ENCODE measurements around the gene IL17F.

Gene IL17F

GRCh38 chr6:52230685-52231084 is 13.6 kb downstream of the IL17F start:
- no peak overlapping the region for H3K4me3 Mint-ChIP-seq
- H3K27ac Mint-ChIP-seq, result peak overlapping the region in 1 of 3 experiments; percentile 47
- no peaks in the 10 kb centered on the region for H3K36me3 Mint-ChIP-seq (ENCODE audit: low read depth)
- no peaks in the 10 kb centered on the region for H3K27me3 Mint-ChIP-seq (ENCODE audit: low read depth)
- no peaks in the 10 kb centered on the region for H3K9me3 Mint-ChIP-seq
- no peak for TF ChIP-seq CTCF (IDR thresholded peaks at IDR 0.05; ENCODE audit: unreplicated experiment in 3 of 3)
- peaks cover 31% of the 10 kb centered on the region for H3K4me1 Mint-ChIP-seq

- H3K9me3 Mint-ChIP-seq, result no peaks in the 10 kb centered on the region
- H3K27ac Mint-ChIP-seq, result peak overlapping the region; percentile 81 to 87 (median 85)
- H3K36me3 Mint-ChIP-seq (ENCODE audit: low read depth), result no peaks in the 10 kb centered on the region
- H3K4me3 Mint-ChIP-seq, result no peak overlapping the region
- peaks cover 23% of the 10 kb centered on the region for H3K4me1 Mint-ChIP-seq
- no peak for TF ChIP-seq CTCF (IDR thresholded peaks at IDR 0.05; ENCODE audit: unreplicated experiment in 3 of 3)
- H3K27me3 Mint-ChIP-seq (ENCODE audit: low read depth), result no peaks in the 10 kb centered on the region
These were observed 16.8 kb downstream of the IL17F start for GRCh38 chr6:52227495-52227894.

GRCh38 chr6:52221302-52221701 is 23.0 kb downstream of the IL17F start:
- Mint-ChIP-seq H3K9me3 (no peaks in the 10 kb centered on the region), H3K4me1 (no peaks in the 10 kb centered on the region), H3K27me3 (ENCODE audit: low read depth) (no peaks in the 10 kb centered on the region), H3K27ac (no peak overlapping the region), H3K4me3 (no peak overlapping the region), H3K36me3 (ENCODE audit: low read depth) (no peaks in the 10 kb centered on the region)
- TF ChIP-seq CTCF (IDR thresholded peaks at IDR 0.05; ENCODE audit: unreplicated experiment in 3 of 3), result no peak

GRCh38 chr6:52217761-52218160 is 26.5 kb downstream of the IL17F start:
- H3K27me3 Mint-ChIP-seq (ENCODE audit: low read depth), result no peaks in the 10 kb centered on the region
- no peaks in the 10 kb centered on the region for H3K9me3 Mint-ChIP-seq
- no peak overlapping the region for H3K4me3 Mint-ChIP-seq
- no peaks in the 10 kb centered on the region for H3K36me3 Mint-ChIP-seq (ENCODE audit: low read depth)
- H3K27ac Mint-ChIP-seq, result no peak overlapping the region
- TF ChIP-seq CTCF (IDR thresholded peaks at IDR 0.05; ENCODE audit: unreplicated experiment in 3 of 3), result no peak
- H3K4me1 Mint-ChIP-seq, result no peaks in the 10 kb centered on the region

- Mint-ChIP-seq H3K27ac (no peak overlapping the region), H3K4me1 (no peaks in the 10 kb centered on the region), H3K27me3 (ENCODE audit: low read depth) (no peaks in the 10 kb centered on the region), H3K36me3 (ENCODE audit: low read depth) (no peaks in the 10 kb centered on the region), H3K9me3 (no peaks in the 10 kb centered on the region), H3K4me3 (no peak overlapping the region)
- TF ChIP-seq CTCF (IDR thresholded peaks at IDR 0.05; ENCODE audit: unreplicated experiment in 3 of 3), result no peak
These were observed 27.2 kb downstream of the IL17F start for GRCh38 chr6:52216932-52217575.

GRCh38 chr6:52215787-52216186 is 28.5 kb downstream of the IL17F start:
- no peaks in the 10 kb centered on the region for H3K4me1 Mint-ChIP-seq
- no peaks in the 10 kb centered on the region for H3K9me3 Mint-ChIP-seq
- H3K4me3 Mint-ChIP-seq, result no peak overlapping the region
- H3K27ac Mint-ChIP-seq, result no peak overlapping the region
- no peaks in the 10 kb centered on the region for H3K27me3 Mint-ChIP-seq (ENCODE audit: low read depth)
- TF ChIP-seq CTCF (IDR thresholded peaks at IDR 0.05; ENCODE audit: unreplicated experiment in 3 of 3), result no peak
- H3K36me3 Mint-ChIP-seq (ENCODE audit: low read depth), result no peaks in the 10 kb centered on the region
